ENCODE data around the gene RTCB. TPM values are rescaled to one million over a fixed set of nuclear protein-coding genes. Genes with fewer than 3 reads are reported as not detected.
"Not testable (repeated sequence)": the region's sequence is repeated elsewhere in the genome, so short reads cannot be mapped to it uniquely, and the experiment has no call there.

Gene RTCB
- total RNA-seq, 1 donor from 2014 or later = 93.1 TPM

GRCh38 chr22:32364210-32364609, 47.8 kb downstream of the RTCB start:
- Histone ChIP-seq H3K79me2 (ENCODE audit: insufficient read depth, low read length) (no peaks in the 10 kb centered on the region), H3K27ac (ENCODE audit: low read depth, low read length) (no peak overlapping the region), H3K36me3 (ENCODE audit: insufficient read depth, low read length) (no peaks in the 10 kb centered on the region), H3K27me3 (ENCODE audit: insufficient read depth, low read length) (no peaks in the 10 kb centered on the region), H3K4me2 (ENCODE audit: low read length) (no peak overlapping the region), H4K20me1 (ENCODE audit: insufficient read depth, low read length) (no peaks in the 10 kb centered on the region), H3K4me3 (ENCODE audit: insufficient read depth, low read depth, low read length) (no peak overlapping the region), H2AFZ (ENCODE audit: low read depth, low read length) (no peak overlapping the region), H3K4me1 (ENCODE audit: insufficient read depth, low read length) (no peaks in the 10 kb centered on the region), H3K9ac (ENCODE audit: low read length) (no peak overlapping the region), H3K9me3 (ENCODE audit: insufficient read depth, low read depth, low read length) (no peaks in the 10 kb centered on the region)
- Mint-ChIP-seq H3K36me3 (ENCODE audit: low read depth, unreplicated experiment) (no peaks in the 10 kb centered on the region), H3K27ac (ENCODE audit: unreplicated experiment) (no peak overlapping the region), H3K4me3 (ENCODE audit: unreplicated experiment) (no peak overlapping the region), H3K27me3 (ENCODE audit: low read depth, unreplicated experiment) (peaks cover 13% of the 10 kb centered on the region), H3K9me3 (ENCODE audit: unreplicated experiment) (no peaks in the 10 kb centered on the region), H3K4me1 (ENCODE audit: low read depth, unreplicated experiment) (no peaks in the 10 kb centered on the region)
- TF ChIP-seq EZH2 (IDR thresholded peaks at IDR 0.05; ENCODE audit: insufficient read depth, low read length) (no peak), CTCF (IDR thresholded peaks at IDR 0.05; ENCODE audit: insufficient read depth, low read depth, low read length) (no peak)
- DNase-seq (ENCODE audit: low read depth) (no peak), FAIRE-seq (no peak)

- TF ChIP-seq EZH2 (IDR thresholded peaks at IDR 0.05; ENCODE audit: insufficient read depth, low read length) (no peak), CTCF (IDR thresholded peaks at IDR 0.05; ENCODE audit: insufficient read depth, low read depth, low read length) (no peak)
These were observed 50.8 kb downstream of the RTCB start for GRCh38 chr22:32361257-32361656.

GRCh38 chr22:32360096-32360495, 52.0 kb downstream of the RTCB start:
- H4K20me1 ChIP-seq (ENCODE audit: insufficient read depth, low read length); H3K9me3 ChIP-seq (ENCODE audit: insufficient read depth, low read depth, low read length); H3K27ac ChIP-seq (ENCODE audit: low read depth, low read length); H3K27ac Mint-ChIP-seq (ENCODE audit: unreplicated experiment); H2AFZ ChIP-seq (ENCODE audit: low read depth, low read length); FAIRE-seq; H3K4me3 ChIP-seq (ENCODE audit: insufficient read depth, low read depth, low read length); H3K4me1 ChIP-seq (ENCODE audit: insufficient read depth, low read length); H3K36me3 ChIP-seq (ENCODE audit: insufficient read depth, low read length); H3K27me3 ChIP-seq (ENCODE audit: insufficient read depth, low read length); H3K4me1 Mint-ChIP-seq (ENCODE audit: low read depth, unreplicated experiment); H3K4me2 ChIP-seq (ENCODE audit: low read length); H3K9me3 Mint-ChIP-seq (ENCODE audit: unreplicated experiment); H3K79me2 ChIP-seq (ENCODE audit: insufficient read depth, low read length); H3K4me3 Mint-ChIP-seq (ENCODE audit: unreplicated experiment); DNase-seq (ENCODE audit: low read depth); H3K9ac ChIP-seq (ENCODE audit: low read length); H3K36me3 Mint-ChIP-seq (ENCODE audit: low read depth, unreplicated experiment): not testable (repeated sequence)
- peaks cover 16% of the 10 kb centered on the region for H3K27me3 Mint-ChIP-seq (ENCODE audit: low read depth, unreplicated experiment)

More at GRCh38 chr22:32361257-32361656, 50.8 kb downstream of the RTCB start:
- no peak overlapping the region for H3K4me3 ChIP-seq (ENCODE audit: insufficient read depth, low read depth, low read length)
- no peaks in the 10 kb centered on the region for H3K79me2 ChIP-seq (ENCODE audit: insufficient read depth, low read length)
- H4K20me1 ChIP-seq (ENCODE audit: insufficient read depth, low read length) = no peaks in the 10 kb centered on the region
- H2AFZ ChIP-seq (ENCODE audit: low read depth, low read length) = no peak overlapping the region
- H3K4me1 ChIP-seq (ENCODE audit: insufficient read depth, low read length) = no peaks in the 10 kb centered on the region
- no peaks in the 10 kb centered on the region for H3K27me3 ChIP-seq (ENCODE audit: insufficient read depth, low read length)
- H3K4me3 Mint-ChIP-seq (ENCODE audit: unreplicated experiment) = no peak overlapping the region
- H3K9me3 ChIP-seq (ENCODE audit: insufficient read depth, low read depth, low read length) = no peaks in the 10 kb centered on the region
- H3K9ac ChIP-seq (ENCODE audit: low read length) = no peak overlapping the region
- no peaks in the 10 kb centered on the region for H3K4me1 Mint-ChIP-seq (ENCODE audit: low read depth, unreplicated experiment)
- H3K9me3 Mint-ChIP-seq (ENCODE audit: unreplicated experiment) = no peaks in the 10 kb centered on the region
- peaks cover 12% of the 10 kb centered on the region for H3K27me3 Mint-ChIP-seq (ENCODE audit: low read depth, unreplicated experiment)
- H3K36me3 ChIP-seq (ENCODE audit: insufficient read depth, low read length) = no peaks in the 10 kb centered on the region
- no peak overlapping the region for H3K27ac ChIP-seq (ENCODE audit: low read depth, low read length)
- H3K27ac Mint-ChIP-seq (ENCODE audit: unreplicated experiment) = no peak overlapping the region
- no peak for DNase-seq (ENCODE audit: low read depth)
- no peak for FAIRE-seq
- no peak overlapping the region for H3K4me2 ChIP-seq (ENCODE audit: low read length)
- no peaks in the 10 kb centered on the region for H3K36me3 Mint-ChIP-seq (ENCODE audit: low read depth, unreplicated experiment)

DNA sequence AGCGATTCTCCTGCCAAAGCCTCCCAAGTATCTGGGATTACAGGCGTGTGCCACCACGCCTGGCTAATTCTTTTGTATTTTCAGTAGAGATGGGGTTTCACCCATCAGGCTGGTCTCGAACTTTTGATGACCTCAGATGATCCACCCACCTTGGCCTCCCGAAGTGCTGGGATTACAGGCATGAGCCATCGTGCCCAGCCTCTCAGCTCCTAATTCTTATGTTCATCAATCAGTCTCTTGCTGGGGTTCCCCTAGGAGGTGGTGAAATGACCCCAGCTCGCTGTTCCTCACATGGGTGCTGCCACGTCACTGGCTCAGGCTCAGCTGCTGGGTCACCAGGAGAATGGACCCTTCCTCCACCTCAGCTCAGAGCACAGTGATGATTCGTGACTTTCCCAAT, 54.5 kb downstream of the RTCB start, which contains the start of gene RFPL3:
TSS of gene RFPL3 (plus strand) at position 301 of the 400 bp plus-strand sequence. CDS start 205 bp downstream, outside the sequence.
- H3K27me3 Mint-ChIP-seq (ENCODE audit: low read depth, unreplicated experiment); DNase-seq (ENCODE audit: low read depth); H3K36me3 ChIP-seq (ENCODE audit: insufficient read depth, low read length); H4K20me1 ChIP-seq (ENCODE audit: insufficient read depth, low read length); H3K4me2 ChIP-seq (ENCODE audit: low read length); H3K79me2 ChIP-seq (ENCODE audit: insufficient read depth, low read length); H3K36me3 Mint-ChIP-seq (ENCODE audit: low read depth, unreplicated experiment); H3K9me3 ChIP-seq (ENCODE audit: insufficient read depth, low read depth, low read length); H3K9ac ChIP-seq (ENCODE audit: low read length); H3K4me1 ChIP-seq (ENCODE audit: insufficient read depth, low read length); H2AFZ ChIP-seq (ENCODE audit: low read depth, low read length); H3K4me3 Mint-ChIP-seq (ENCODE audit: unreplicated experiment); H3K27ac ChIP-seq (ENCODE audit: low read depth, low read length); H3K4me3 ChIP-seq (ENCODE audit: insufficient read depth, low read depth, low read length); H3K4me1 Mint-ChIP-seq (ENCODE audit: low read depth, unreplicated experiment); H3K27ac Mint-ChIP-seq (ENCODE audit: unreplicated experiment); H3K9me3 Mint-ChIP-seq (ENCODE audit: unreplicated experiment); H3K27me3 ChIP-seq (ENCODE audit: insufficient read depth, low read length); FAIRE-seq: not testable (repeated sequence)

Data from astrocyte (in vitro differentiated cells and primary cell).